CD4-positive, alpha-beta T cell treated with Interleukin-10 for 1 hour (primary cell): ENCODE data around the gene OLA1.
"Not testable (repeated sequence)": the region's sequence is repeated elsewhere in the genome, so short reads cannot be mapped to it uniquely, and the experiment has no call there.

ENCODE experiments used
- DNase-seq: peaks from one replicate; pipeline ENCODE4 v3.0.0-alpha.2; 2020

OLA1 gene

DNA sequence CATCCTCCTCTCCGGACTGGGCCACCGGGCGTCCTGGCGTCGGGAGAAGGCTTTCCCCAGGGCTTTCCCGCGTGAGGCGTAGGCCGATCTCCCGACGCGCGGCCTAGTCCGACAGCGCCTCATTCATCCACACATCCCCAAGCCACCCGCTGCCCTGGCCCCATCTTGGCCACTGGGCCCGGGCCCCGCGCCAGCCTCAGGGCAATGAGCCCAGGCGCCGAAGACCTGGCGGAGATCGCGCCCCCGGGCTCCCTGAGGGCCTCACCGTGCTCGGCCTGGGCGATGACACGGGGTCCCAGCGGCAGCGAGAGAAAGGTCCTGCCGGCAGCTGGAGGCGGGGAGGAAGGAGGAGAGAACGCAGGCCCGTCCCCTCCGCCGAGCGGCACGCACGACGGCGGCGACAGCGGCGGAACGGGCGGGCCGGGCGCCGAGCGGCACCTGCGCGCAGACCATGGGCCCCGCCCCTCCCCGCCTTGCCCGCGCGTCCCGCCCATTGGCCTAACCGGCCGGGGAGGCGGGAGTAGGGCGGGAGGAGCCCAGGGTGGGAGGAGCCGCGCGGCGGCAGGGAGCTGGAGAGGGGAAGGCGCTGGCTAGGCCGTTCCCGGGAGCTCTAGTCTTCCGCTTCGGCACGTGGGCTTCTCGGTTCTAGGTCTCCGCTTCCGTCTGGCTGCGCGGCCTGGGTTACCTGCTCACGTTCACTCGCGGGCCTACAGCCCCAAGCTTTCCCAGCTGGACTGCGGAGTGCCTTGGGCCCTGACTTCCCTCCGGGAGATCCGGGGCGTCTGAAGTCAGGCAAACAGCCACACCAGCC, at the start of gene OLA1:
Gene OLA1 (minus strand): TSS at position 346 of the 811 bp plus-strand sequence. CDS start 1,717 bp downstream, outside the sequence.
- DNase-seq = peak; percentile 95

DNA sequence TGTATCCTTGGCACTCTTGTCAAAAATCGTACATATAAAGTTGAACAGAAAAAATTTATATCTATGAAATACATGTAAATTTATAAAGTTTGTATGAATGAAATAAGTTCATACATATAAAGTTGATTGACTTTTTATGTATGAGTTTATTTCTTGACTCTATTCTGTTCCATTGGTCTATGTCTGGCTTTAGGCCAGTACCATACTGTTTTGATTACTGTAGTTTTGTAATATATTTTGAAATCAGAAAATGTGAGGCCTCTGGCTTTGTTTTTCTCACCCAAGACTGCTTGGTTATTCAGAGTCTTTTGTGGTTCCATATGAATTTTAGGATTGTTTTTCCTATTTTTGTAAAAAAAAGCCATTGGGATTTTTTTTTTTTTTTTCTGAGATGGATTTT, 44.6 kb upstream of the OLA1 start:
- no peak for DNase-seq

DNA sequence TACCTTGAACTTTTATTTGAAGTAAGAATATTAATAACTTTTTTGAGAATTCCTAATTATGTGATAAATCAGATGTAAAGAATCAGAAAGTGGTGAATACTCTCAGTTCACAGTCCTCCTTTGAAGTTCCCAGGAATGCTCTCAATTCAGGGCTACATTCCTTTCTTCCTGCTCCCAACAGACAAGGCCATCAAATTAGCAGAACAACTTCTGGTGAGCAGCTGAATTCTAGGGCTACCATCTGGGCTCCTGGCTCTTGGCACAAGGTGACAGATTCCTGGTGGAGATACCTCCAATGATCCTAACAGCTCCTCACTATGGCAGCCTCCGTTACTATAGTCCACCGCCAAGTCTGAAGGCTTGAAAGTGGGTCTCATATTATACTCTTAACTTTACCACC, 37.8 kb upstream of the OLA1 start:
- no peak for DNase-seq

DNA sequence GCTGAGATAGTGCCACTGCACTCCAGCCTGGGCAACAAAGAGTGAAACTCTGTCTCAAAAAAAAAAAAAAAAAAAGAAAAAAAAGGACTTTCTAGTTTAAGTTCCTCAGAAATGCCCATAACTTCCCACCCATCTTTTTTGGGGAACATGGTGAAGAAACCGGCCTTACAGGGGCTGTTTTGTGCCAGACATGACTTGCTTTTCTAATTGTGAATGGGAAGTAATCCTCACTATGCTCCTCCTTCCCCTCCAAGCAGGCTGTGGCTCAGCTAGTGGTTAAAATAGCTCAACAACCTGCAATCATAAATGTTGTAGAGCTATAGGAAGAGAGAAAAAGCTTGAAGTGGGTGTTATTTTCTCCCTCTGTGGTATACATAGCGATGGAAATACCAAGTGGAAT, 34.1 kb upstream of the OLA1 start:
- DNase-seq = no peak

DNA sequence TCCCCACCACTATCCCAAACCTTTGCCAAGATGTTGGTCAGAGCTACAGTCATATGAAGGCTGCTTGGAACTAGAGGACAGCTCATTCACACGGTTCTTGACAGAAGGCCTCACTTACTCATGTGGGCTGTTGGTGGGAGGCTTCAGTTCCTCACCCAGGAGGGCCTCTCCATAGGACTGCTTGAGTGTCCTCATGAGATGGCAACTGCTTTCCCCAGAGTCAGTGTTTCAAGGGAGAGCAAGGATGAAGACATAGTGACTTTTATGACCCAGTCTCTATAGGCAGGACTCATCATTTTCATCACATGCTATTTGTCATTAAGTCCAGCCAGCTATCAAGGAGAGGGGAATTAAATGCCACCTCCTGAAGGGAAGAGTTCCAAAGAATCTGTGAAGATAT, 33.4 kb upstream of the OLA1 start:
- no peak for DNase-seq

DNA sequence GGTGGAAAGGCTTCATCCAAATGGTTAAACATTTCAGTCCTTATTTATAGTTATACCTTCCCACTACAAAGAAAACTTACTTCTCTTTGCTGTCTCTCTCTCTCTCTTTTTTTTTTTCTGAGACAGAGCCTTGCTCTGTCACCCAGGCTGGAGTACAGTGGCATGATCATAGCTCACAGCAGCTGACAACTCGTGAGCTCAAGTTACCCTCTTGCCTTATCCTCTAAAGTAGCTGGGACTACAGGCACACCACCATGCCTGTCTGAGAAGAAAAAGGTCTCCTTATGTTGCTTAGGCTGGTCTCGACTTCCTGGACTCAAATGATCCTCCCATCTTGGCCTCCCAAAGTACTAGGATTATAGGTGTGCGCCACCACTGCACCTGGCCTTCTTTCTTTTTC, 32.3 kb upstream of the OLA1 start:
- DNase-seq = no peak

DNA sequence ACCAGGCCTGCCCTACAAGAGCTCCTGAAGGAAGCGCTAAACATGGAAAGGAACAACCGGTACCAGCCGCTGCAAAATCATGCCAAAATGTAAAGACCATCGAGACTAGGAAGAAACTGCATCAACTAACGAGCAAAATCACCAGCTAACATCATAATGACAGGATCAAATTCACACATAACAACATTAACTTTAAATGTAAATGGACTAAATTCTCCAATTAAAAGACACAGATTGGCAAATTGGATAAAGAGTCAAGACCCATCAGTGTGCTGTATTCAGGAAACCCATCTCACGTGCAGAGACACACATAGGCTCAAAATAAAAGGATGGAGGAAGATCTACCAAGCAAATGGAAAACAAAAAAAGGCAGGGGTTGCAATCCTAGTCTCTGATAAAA, 21.9 kb upstream of the OLA1 start:
- DNase-seq = not testable (repeated sequence)

DNA sequence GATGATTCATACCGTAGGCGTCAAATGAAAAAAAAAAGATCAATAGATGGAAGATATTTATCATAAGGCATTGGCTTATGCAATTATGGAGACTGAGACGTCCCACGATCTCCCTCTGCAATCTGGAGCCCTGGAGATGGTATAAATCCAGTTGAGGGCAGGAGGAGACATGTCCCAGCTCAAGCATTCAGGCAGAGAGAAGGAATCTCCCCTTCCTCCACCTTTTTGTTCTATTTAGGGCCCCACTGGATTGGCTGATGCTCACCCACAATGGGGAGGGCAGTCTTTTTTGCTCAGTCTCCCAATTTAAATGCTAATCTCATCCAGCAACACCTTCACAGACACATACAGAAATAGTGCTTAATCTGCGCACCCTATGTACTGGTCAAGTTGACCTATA, 18.0 kb upstream of the OLA1 start:
- DNase-seq = no peak

DNA sequence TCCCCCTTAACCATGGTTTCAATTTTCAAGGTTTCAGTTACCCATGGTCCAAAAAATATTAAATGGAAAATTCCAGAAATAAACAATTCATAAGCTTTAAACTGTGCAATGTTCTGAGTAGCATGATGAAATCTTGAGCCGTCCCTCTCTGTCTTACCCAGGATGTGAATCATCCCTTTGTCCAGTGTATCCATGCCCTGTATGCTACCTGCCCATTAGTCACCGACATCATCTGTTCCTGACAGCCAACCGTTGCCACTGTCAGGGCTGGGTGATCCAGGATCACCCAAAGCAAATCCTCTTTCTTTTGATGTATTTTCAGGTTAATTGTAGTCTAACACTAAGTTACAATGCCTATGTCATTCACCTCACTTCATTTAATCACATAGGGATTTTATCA, 15.7 kb upstream of the OLA1 start:
- DNase-seq = no peak

DNA sequence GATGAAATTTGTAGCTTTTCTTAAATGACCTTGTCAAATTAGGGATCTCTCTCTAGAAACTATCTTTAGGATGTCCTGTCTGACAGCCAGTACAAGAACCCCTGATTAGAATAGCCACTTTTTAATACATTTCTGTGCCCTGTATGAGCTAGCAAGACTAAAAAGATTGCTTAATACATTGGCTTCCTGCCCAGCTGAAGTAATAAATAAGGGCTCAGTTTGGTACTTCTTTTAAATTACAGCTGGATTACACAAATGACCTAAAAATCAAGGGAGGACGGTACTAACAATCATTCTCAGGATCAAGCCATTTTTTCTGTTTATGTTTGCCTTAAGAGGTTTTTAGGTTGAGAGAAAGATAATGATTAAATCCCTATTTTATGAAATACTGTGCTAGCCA, 11.6 kb upstream of the OLA1 start:
- DNase-seq = no peak

DNA sequence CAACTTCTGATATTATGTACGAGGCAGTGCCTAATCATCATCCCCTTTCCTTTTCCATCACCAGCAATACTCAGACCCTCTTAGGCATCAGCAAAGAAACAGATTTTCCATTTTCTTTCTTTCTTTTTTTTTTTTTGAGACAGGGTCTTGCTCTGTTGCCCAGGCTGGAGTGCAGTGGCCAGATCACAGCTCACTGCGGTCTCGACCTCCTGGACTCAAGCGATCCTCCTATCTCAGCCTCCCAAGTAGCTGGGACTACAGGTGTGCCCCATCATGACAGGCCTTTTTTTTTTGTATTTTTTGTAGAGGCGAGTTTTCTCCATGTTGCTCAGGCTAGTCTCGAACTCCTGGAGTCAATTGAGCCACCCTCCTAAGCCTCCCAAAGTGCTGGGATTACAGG, 5.9 kb upstream of the OLA1 start:
- DNase-seq = no peak

DNA sequence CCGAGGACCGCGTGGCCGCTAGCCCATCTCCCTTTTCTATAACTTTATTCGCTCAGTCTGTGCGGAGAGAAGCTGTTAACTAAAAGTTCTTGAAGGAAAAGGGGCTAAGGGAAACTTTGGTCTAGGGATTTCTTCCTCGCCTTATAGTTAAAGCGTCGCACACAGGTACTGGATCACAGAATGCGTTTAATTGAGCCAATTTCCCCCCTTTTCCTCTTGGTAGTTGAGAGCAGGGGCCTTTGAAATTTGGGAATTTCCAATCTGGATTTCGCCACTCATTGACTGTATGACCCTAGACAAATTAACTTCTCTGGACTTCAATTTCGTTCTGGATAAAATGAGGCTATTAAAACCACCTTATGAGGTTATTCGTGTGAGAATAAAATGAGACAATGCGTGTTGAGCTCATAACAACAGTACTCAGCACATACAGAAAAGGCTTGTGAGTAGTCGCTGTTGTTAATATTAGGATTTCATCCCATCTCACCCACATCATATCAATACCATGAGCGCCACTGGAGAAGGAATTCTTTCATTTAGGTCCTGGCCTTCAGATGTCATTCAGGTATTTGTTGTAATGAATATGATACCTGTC, 763 bp upstream of the OLA1 start:
- DNase-seq = no peak

DNA sequence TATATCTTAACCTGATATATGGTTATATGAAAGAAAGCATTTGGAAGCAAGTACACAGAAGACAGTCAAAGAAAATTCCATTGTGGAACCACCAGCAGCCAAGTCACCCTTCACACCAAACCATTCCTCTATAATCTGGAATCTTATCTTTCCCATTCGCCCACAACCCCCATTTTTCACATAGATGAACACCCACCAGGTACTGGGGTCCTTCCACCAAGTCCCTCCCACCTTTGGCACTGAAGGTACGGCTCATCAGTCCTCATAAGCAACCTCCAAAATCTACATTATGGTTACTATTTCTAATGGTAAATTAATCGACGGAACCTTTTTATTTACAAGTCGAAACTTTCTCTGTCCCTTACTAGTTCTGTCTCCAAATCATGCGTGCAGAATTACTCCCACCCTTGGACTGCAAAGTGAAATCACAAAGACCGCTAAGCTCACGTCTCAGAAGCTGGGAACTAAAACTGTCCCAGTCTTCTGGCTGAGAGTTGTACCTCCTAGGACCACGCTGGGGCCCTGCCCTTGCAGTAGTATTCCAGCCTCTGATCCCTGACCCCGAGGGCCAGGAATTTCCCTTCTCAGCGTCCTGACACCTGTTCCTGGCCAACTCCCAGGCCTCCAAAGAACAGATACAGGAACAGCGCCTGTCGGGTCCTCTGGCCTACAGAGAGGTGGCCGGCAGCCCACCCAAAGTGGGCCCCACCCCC, 702 bp downstream of the OLA1 start:
- DNase-seq = no peak

DNA sequence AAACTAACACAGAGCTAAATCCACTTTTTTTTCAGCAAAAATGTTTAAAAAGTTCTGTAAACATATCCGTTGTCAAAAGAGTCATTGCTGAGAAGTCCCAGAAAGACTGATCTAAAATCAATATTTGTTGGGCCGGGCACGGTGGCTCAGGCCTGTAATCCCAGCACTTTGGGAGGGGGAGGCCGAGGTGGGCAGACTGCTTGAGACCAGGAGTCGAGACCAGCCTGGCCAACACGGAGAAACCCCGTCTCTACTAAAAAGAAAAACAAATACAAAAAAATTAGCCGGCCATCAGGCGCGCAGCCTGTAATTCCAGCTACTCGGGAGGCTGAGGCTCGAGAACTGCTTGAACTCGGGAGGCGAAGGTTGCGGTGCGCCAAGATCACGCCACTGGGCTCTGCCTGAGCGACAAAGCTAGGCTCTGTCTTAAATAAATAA, 1.4 kb downstream of the OLA1 start:
- no peak for DNase-seq

DNA sequence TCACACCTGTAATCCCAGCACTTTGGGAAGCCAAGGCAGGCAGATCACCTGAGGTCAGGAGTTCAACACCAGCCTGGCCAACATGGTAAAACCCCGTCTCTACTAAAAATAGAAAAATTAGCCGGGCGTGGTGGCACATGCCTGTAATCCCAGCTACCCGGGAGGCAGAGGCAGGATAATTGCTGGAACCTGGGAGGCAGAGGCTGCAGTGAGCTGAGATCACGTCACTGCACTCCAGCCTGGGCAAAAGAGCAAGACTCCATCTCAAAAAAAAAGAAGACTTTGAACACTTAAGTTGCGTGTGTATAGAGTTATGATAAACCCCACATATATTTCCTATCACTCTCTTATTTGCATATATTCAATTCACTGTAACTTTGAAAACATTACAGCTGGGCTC, 2.7 kb downstream of the OLA1 start:
- DNase-seq = not testable (repeated sequence)

DNA sequence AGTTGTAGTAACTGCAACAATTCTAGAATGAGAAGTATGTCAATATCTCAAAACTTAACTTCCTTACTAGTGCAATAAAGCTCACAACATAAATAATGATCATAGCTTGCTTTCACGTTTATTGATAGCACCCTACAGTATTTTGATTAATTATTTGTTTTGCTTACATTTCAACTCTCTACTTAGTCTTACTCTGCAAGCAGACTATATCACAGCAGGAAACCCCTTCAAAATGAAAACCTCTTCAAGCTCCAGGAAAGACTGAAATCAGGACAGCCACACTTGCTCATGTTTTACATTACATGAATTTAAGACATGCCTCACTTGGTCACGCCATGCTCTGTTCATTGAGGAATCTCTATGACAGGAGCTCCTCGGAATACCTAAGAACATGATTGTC, 3.3 kb downstream of the OLA1 start:
- DNase-seq = no peak

DNA sequence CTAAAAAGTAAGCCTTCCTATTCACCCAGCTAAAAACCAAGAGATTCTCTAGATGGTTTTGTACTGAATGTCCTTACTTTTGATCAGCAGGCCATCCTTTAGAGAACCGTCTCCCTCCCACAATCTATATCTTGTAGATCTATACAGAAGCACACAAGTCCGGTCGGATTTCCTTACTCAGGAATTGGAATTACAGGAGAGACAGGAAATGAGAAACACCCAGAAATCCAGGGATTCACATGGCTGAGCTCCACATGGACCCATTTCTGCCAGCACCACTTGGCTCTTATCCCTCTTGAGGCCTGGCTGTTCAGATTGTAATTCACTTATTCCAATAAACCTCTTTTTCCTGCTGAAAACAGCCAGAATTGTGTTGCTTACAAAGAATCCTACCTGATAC, 4.5 kb downstream of the OLA1 start:
- no peak for DNase-seq

DNA sequence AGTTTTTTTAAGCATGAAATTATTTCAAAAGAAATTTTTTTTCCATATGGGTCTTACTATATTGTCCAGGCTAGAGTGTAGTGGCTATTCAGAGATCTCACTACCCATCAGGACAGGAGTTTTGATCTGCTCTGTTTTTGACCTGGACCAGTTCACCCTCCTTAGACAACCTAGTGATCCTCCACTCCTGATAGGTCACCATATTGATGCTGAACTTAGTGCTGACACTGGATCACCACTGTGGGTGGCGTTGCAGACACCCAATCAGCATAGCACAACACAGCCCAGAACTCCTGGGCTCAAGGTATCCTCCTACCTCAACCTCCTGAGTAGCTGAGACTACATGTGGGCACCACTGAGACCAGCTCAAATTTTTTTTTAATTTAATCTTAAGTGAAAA, 8.2 kb downstream of the OLA1 start:
- no peak for DNase-seq

DNA sequence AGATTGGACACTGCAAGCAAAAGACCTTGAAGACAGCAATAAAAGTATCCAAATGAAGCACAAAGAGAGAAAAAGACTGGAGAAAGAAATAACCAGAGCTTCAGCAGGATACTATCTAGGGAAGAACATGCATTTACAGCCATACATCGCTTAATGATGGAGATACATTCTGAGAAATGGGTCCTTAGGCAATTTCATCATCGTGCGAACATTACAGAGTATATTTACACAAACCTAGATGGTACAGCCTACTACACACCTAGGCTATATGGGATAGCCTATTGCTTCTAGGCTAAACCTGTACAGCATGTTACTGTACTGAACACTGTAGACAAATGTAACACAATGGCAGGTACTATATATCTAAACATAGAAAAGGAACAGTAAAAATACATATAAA, 11.9 kb downstream of the OLA1 start:
- no peak for DNase-seq

DNA sequence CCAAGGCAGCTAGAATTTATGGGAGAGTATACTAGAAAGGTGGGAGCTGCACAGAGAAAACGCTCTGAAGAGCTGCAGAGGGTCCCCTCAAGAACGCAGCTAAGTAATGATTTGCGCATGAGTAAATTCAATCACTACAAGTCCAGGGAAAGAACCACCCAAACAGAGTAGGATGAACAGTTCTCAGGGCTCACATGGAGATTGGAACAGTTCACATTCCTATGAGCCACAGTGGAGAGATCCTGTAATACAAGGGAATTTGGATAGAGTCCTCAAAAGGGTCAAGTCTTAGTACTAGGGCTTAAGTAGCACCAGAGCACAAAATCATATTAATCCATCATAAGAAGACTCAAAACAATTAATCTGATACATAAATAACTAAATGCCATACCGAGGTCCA, 12.7 kb downstream of the OLA1 start:
- no peak for DNase-seq

DNA sequence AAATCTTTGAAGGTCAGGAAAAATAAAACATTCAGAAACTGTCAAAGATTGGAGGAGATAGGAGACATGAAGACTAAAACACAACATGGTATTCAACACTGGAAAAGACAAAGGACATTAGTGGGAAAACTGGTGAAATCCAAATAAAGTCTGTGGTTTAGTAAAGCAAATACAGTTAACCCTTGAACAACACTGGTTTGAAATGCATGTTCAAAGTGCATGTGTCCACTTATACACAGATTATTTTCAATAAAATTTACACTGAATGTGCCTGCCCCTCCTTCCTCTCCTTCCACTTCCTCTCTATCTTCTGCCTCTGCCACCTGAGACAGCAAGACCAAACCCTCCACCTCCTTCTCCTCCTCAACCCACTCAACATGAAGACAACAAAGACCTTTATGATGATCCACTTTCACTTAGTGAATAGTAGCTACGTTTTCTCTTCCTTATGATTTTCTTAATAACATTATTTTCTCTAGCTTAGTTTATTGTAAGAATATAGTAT, 14.5 kb downstream of the OLA1 start:
- no peak for DNase-seq

DNA sequence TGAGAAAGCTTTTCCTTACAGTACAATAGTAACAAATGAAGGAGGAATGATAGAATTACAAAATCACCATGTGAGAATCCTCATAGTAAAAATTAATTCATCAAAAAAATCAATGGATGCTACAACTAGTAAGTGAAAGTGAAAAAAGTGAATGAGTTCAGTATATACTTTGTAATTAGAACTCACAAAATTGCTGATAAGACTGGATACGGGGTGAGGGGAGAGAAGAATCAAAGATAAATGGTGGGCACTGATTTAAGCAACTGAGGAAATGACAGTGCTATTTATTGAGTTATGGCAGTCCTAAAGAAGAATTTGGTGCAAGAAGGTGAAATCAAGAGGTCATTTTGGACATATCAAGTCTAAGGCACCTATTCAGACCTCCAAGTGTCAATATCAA, 20.6 kb downstream of the OLA1 start:
- no peak for DNase-seq

DNA sequence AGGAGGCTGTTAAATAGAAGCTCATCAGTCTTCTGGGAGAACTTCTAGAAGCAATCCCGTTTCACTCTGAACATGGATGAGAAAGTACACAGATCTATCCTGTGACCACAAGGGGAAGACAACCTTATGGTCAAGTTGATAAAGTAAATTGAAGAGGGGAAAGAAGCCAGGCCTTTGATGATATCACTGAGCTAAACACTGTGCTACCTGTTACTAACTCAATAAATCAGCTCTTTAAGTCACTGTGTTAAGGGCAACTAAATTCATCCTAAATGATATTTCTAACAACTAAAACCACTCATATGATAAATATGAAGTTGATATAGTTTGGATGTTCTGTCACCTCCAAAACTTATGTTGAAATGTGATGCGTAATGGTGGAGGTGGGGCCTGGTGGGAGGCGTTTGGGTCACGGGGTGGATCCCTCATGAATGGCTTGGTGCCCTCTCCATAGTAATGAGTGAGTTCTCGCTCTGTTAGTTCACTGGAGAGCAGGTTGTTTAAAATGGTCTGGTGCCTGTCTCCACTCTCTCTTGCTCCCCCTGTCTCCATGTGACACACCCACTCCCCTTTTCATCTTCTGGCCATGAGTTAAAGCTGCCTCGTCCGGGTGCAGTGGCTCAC, 23.6 kb downstream of the OLA1 start:
- no peak for DNase-seq

DNA sequence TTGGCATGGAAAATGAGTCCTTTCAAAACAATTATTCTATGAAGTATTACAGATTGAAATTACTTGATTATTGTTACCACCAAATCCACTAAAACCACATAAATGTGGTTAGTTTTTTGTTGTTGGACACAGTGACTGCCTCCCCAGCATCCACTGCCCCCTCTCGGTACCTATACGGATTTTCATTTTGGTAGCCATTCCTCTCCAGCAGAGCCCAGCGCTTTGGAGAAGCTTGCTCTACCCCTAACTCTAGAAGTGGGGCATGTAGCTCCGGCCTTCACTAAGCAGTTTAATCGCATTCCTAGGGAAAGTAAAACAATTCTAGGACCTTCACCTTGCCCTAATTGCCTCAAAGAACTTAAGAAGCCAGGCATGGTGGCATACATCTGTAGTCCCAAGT, 24.2 kb downstream of the OLA1 start:
- DNase-seq = no peak
